Astrocyte of the hippocampus (primary cell): Measurements from ENCODE around the gene ABCA1.
"Not testable (repeated sequence)": the region's sequence is repeated elsewhere in the genome, so short reads cannot be mapped to it uniquely, and the experiment has no call there.

Experiments
- DNase-seq: peaks from one replicate; pipeline ENCODE4 v3.0.0; 2011; ENCODE audit warnings: low read depth, low spot score

Gene ABCA1

GRCh38 chr9:104795857-104796256, 132.1 kb downstream of the ABCA1 start:
- no peak for DNase-seq

GRCh38 chr9:104795082-104795481, 132.9 kb downstream of the ABCA1 start:
- no peak for DNase-seq

GRCh38 chr9:104794070-104794469, 133.9 kb downstream of the ABCA1 start:
- no peak for DNase-seq

- DNase-seq = no peak
Measured at GRCh38 chr9:104788251-104788650, 139.7 kb downstream of the ABCA1 start.

DNA sequence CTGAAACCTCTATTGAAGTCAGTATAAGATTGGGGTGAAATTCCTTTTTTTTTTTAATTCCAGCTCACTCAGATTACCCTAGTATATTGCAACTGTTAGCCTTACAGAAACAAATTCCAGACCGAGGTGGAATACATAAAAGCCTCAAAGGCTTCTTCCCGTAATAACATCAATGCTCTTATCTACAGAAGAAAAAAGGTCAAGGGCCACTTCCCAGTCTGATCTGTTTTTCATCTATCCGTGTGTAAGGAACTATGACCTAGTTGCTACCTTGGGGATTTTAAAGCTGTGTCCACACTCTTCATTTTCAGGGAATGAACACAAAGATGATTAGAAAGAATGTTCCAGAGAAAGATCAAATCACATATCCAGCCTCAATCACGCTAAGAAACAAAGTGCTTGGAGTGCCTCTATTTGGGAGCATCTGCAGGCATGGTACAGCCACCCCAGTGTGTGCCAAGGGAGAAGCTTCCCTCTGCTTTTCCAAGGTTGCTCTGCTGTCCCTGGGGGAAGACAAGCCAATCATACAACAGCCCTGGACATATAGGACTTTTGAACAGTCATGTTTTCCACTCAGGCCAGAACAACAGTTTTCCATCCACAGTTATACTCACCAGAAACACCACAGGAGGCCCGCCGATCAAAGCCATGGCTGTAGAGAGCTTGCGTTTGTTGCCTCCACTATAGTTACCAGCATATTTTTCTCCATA, 140.5 kb downstream of the ABCA1 start:
- DNase-seq = no peak

GRCh38 chr9:104786293-104786692, 141.7 kb downstream of the ABCA1 start:
- no peak for DNase-seq

GRCh38 chr9:104784098-104784497, 143.9 kb downstream of the ABCA1 start:
- DNase-seq = no peak

DNA sequence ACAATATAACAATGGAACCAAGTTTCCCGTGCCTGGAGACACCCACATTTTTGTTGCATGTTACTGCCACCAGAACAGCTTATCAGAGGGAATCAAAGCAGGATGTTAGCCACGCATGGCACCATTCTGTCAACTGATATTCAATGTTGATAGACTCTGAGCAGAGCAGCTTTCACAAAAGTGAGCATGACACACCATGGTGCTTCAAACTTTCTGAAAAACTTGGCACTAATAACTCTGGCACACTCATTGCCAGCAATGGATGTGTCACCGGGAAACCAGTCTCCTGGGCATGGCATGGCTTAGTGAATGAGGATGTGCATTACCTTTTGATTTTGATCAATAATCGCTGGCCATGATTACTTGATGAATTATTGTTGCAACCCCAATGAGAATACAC, 144.4 kb downstream of the ABCA1 start:
- no peak for DNase-seq

GRCh38 chr9:104780796-104781395, 147.1 kb downstream of the ABCA1 start:
- peak; percentile 43 for DNase-seq

DNA sequence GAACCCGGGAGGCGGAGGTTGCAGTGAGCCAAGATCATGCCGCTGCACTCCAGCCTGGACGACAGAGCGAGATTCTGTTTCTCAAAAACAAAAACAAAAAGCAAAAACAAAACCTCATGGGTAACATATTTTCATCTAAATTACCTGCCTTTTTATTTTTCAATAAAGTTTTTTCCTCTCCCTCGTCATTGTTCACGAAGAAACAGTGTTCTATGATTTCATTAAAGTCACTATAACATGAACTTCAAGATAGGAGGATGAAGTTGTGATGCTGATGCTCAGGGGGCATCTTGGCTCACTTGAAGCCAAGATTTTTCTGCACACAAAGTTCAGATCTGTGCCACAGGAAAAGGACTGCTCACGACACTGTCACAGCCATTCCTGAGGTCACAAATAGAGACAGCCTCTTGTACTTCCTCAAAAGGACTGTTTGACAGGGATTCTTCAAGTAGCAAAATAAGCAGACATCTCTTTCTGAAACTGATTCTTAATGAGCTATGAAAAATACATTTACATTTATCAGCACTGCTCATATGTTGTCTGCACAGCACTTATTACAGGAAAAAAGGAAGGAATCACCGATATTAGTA, 147.9 kb downstream of the ABCA1 start:
- DNase-seq = no peak

- DNase-seq = no peak
Measured at GRCh38 chr9:104779334-104779733, 148.6 kb downstream of the ABCA1 start.

GRCh38 chr9:104778802-104779201, 149.2 kb downstream of the ABCA1 start:
- no peak for DNase-seq

DNA sequence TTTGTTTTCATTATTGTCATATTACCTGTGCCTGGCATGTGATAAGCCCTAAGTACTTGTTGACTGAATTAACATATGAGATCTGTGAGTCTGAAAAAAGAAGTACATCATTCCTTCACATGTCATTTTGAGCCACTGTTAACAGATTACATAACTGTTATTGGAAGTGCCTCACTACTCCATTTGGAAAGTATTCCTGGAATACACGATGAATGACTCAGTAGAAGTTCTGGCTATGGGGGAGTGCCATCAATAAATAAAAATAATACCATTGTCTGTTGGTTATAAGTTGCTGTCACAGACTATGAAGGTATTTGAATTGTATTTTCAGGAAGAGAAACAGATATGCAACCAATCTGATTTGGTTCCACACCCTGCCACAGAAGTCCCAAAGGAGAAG, 151.2 kb downstream of the ABCA1 start:
- no peak for DNase-seq

GRCh38 chr9:104775976-104776375, 152.0 kb downstream of the ABCA1 start:
- no peak for DNase-seq

GRCh38 chr9:104775574-104775936, 152.4 kb downstream of the ABCA1 start:
- DNase-seq = no peak

GRCh38 chr9:104774831-104775573, 153.0 kb downstream of the ABCA1 start:
- no peak for DNase-seq

GRCh38 chr9:104774132-104774531, 153.8 kb downstream of the ABCA1 start:
- no peak for DNase-seq

DNA sequence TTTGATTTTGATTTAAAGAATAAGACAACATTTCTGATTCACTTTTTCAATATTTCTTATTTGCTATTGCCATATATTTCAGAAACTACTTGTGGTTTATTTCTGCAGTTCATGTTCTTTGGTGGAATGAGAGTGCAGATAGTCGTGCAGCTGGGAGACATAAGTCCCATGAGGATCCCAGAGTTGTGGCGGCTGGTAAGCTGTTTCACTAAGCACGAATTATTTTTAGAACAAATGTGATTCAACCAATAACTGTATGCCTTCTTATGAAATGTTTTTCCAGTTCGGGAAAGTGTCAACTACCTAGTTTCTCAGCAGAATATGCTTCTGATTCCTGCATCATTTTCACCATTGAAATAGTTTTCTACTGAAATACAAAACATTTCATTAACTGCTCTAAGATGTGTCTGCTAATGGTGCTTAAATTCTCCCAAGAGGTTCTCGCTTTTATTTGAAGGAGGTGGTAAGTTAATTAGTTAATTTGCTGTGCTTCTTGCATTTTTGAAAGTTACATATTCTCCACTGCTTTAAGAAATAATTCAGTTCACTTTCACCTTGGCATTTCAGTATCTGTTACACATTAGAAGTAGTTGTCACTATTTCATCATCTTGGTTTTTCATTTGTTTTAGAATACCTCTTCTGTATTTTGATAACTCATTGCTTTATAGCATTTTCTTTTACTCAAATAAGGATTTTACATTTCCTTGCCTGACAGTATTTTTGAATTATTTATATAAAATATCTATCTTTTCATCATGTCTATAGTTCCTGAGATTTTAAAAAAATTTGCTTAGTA, 155.0 kb downstream of the ABCA1 start:
- DNase-seq = no peak

GRCh38 chr9:104769655-104770054, 158.3 kb downstream of the ABCA1 start:
- no peak for DNase-seq

GRCh38 chr9:104769029-104769428, 158.9 kb downstream of the ABCA1 start:
- DNase-seq = not testable (repeated sequence)

DNA sequence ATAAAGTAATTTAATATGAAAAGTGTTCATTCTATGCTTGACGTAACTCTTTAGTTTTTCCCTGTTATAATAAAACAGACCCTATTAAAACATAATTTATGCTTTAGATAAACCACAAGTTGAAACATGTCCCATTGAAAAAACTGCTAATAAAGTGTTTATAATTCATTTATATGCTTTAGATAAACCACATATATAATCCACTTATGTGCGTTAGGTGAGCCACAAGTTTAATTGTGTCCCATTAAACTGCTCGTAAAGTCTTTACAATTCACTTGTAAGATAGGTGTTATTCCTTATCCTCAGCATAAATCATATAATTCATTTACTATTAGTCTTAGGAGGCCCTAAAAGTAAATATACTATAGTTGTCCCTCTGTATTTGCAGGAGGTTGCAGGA, 160.4 kb downstream of the ABCA1 start:
- DNase-seq = no peak

DNA sequence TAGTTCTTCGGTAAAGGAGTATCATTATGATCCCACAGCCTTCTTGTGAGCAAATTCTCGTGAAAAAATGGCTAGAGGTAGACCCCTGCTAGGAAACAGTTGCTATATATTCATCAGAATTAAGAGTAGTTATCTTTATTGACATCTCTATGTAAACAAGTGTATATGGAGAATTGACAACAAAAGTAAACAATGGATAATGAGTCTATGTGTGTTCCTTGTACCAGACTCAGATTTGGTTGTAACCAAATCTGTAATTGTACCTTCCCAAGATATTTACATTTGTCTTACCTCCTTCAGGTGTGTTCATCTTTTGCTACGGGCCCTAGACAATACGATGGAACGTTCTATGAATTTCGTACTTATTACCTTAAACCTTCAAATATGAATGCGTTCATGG, 161.9 kb downstream of the ABCA1 start:
- DNase-seq = no peak
